Limb (tissue), 2 donors: ENCODE data around the gene ORC3.
"Not testable (repeated sequence)": the region's sequence is repeated elsewhere in the genome, so short reads cannot be mapped to it uniquely, and the experiment has no call there.

Experiments used
- DNase-seq, 2 donors: peaks; one replicate each; pipeline ENCODE4 v3.0.0-alpha.2; 2016; ENCODE audit errors: extremely low spot score in 2 of 2

ORC3 gene

GRCh38 chr6:87696817-87697216 lies 106.9 kb downstream of the ORC3 start:
- DNase-seq: not testable (repeated sequence)

GRCh38 chr6:87697581-87698546 lies 107.9 kb downstream of the ORC3 start:
- DNase-seq: peak in 1 of 2 donors; percentile 83

- DNase-seq: no peak
Measured at GRCh38 chr6:87698547-87699006, 108.6 kb downstream of the ORC3 start.

GRCh38 chr6:87699576-87699975 lies 109.6 kb downstream of the ORC3 start:
- DNase-seq: no peak

GRCh38 chr6:87700397-87701343 lies 110.7 kb downstream of the ORC3 start:
- DNase-seq: peak in 1 of 2 donors; percentile 65

GRCh38 chr6:87701344-87701675 lies 111.4 kb downstream of the ORC3 start:
- peak in 1 of 2 donors; percentile 69 for DNase-seq

- DNase-seq: peak; percentile 97 to 98
Measured at GRCh38 chr6:87701676-87702588, 112.0 kb downstream of the ORC3 start, which contains the start of gene AKIRIN2. TSS of gene AKIRIN2 (minus strand) at chr6:87702233. CDS start at chr6:87701684, 549 bp downstream.

GRCh38 chr6:87702589-87702945 lies 112.6 kb downstream of the ORC3 start:
- no peak for DNase-seq

GRCh38 chr6:87703039-87703438 lies 113.1 kb downstream of the ORC3 start:
- DNase-seq: not testable (repeated sequence)

GRCh38 chr6:87705070-87705691 lies 115.2 kb downstream of the ORC3 start:
- no peak for DNase-seq

- DNase-seq: no peak
Measured at GRCh38 chr6:87706187-87706966, 116.4 kb downstream of the ORC3 start.

- not testable (repeated sequence) for DNase-seq
Measured at GRCh38 chr6:87708581-87709427, 118.9 kb downstream of the ORC3 start.

- no peak for DNase-seq
Measured at GRCh38 chr6:87710090-87710489, 120.2 kb downstream of the ORC3 start.

- not testable (repeated sequence) for DNase-seq
Measured at GRCh38 chr6:87712713-87713112, 122.8 kb downstream of the ORC3 start.

GRCh38 chr6:87714093-87714842 lies 124.3 kb downstream of the ORC3 start:
- DNase-seq: no peak
